Limb (tissue), 2 donors: Measurements from ENCODE around the gene KIF26B.

Source experiments
- DNase-seq, 2 donors: peaks; one replicate each; pipeline ENCODE4 v3.0.0-alpha.2; 2016; ENCODE audit errors: extremely low spot score in 2 of 2

Gene KIF26B

DNA sequence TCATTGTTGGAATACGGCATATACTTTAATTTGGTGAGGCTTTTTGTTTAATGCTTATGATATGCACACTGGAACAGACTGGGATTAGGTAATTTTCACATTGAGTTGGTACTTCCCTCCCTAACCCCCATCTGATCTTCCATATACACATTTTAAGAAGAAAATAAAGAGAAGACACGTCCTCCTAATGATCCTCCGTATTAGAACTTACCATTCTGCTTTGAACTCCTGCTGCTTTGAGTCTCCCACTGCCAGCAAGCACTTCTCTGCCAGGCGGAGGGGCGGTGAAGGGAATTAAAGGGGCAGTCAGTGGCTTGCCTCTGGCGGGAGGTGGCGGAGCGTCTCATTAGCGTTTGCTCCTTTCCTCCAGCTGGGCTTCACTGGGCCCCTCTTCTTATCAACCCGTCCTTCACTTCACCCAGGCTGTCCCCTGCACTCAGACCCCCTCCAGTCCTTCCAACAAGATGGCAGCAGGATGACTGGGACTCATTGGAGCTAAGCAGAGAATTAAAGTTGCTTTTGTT lies 433.4 kb downstream of the KIF26B start:
- no peak for DNase-seq

DNA sequence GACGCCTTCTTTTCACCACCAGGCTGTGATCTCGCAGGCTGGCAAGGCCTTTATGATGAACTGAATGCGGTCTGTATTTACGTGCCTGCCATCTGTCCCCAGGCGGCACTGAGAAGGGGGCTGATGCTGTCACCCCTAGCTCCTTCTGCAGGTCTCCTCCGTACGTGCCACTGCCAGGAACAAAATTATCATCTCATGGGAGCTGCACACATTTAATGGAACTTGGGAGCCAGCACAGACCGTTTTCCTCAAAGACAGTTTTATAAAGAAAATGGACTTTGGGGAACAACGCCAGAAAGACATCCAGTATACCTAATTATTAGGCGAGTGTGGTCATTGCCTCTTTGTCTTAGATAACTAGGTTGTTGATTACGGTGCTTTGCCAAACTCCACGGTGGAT lies 434.5 kb downstream of the KIF26B start:
- no peak for DNase-seq

DNA sequence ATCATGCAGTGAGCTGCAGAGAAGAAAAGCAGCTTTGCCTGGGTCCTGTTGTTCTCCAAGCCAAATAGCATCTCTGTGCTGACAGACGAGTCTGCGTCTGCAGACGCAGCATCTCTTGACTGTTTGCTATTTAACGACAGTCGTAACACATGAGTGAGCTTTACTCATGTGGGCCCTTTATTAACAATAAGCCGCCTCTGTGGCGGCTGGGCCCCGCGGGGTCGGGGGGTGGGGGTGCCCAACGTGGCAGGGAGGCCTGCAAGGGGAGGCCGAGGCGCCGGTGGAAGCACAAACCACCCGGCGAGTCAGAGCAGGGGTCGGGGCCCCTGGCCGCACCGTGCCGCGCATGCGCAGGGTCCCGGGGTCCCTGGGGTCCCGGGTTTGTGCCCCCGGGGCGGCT lies 435.1 kb downstream of the KIF26B start:
- DNase-seq = no peak

DNA sequence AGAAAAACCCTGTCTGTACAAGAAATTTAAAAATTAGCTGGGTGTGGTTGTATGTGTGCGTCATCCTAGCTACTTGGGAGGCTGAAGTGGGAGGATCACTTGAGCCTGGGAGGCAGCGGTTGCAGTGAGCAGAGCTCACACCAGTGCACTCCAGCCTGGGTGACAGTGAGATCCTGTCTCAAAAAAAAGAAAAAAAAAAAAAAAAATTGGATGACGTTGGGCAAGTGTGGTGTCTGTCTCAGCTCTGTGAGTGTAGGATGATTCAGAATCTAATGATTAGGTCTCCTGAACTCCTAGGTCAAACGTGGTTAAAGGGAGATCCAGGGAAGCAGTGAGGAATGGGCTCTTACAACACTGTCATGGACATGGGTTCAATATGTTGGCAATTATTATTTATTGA lies 435.9 kb downstream of the KIF26B start:
- no peak for DNase-seq

DNA sequence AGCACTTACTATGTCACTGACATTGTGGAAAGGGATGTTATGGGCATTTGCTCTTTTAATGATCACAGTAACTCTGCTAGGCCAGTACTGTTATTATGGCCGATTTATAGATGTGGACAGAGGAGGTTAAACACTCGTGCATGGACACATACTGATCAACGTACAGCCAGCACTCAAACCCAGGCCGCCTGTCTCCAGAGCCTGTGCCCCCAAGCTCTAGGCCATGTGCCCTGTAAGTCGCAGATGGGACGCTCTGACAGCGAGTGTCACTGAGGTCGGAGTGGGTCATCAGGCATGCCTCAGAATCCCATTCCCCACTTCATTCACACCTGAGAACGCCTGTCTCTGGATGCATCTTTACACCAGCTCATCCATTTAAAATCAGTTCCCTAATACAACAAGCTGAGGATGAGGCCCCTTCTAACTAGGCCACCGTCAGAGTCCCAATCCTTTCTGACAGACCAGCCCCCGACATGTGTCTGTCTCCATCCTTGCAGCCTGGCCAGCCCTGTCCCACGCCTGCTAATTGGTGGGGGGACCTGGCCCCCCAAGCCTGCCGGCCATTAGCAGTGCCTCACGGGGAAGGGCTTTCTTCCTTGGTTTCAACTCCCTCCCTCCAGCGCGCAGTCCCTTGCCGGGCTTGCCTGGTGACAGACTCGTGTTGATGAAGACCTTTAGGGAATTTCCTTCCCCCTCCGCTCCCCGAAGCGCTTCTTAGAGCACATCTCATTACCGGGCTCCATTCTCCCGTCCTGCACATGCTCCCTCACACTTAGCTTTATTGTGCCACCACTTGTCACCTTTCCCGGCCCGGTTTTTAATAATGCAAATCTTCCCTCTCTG lies 436.8 kb downstream of the KIF26B start:
- DNase-seq = no peak

DNA sequence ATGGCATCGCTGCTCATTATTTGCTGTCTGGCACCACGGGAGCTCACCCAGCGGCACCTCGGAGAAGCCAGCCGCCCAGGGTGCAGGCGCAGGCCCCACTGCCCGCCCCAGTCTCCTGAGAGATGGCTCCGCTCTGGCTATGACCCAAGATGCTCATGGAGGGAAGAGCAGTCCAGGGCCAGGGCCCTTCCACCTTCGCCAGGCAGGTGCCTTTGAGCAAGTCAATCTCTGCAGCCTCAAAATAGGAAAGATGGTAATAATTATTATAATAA lies 437.3 kb downstream of the KIF26B start:
- no peak for DNase-seq

DNA sequence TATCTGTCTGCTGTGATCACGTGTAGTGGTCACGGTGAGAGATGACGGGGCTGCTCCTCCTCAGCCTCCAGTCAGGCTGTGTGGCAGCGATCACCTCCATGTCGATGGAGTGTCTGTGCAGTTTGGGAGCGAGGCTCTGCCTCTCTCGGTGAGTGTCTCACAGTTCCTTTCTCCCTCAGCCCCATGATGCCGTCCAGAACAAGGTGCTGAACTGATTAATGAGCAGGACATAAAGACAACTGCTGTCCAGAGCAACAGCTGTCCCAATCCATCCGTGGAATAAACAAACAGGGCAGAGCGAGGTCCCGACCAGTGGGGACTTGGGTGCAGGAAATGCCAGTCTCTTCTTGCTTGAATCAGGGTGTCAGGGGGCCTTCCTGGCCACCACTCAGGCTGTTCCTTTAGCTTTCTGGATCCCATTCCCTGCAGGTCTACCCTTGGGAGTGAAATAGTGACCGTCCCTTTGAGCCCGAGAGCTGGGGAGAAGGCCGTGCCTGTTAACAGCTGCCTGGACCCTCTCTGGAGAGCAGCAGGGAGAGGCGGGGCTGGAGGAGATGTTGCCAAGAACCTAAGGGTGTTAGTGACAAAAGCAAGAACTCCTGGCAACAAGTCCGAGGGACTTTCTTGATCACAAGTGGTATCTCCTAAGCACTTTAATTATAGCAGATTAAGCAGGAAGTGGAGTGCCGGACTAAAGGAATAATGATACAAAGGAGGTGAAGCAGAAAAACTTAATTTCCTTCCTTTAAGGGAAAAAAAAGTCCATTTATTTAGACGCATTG lies 443.9 kb downstream of the KIF26B start:
- DNase-seq = no peak

DNA sequence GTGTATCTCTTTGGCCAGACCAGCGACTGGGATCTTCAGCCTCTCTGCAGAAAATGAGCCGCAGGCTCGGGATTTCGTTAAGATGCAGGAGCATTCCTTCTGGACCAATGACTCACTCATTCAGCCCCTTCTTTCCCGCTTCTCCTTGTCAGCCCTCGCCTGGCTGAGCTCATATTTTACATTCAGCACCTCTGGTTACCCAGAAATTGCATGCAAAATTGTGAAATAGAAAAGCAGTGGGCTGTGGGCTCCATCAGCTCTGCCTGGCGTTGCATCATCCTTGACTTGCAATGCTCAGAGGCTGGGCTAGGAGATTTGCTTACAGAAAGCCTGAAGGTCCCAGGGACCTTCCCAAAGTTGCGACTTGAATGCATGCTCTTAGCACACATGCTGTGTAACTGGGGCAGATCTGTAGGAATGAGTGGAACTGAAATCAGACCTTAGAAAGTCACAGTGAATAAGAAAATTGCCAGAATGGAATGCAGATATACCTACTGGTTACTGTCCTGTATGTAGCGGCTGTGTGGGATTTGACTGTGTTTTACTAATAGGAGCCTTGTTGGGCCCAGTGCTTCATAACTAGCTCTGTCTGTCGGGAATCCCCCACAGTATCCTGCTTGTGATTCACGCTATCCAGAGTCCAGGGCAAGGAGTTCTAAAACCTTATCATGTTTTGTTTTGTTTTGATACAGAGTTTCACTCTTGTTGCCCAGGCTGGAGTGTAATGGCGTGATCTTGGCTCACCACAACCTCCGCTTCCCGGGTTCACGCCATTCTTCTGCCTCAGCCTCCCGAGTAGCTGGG lies 444.8 kb downstream of the KIF26B start:
- no peak for DNase-seq

DNA sequence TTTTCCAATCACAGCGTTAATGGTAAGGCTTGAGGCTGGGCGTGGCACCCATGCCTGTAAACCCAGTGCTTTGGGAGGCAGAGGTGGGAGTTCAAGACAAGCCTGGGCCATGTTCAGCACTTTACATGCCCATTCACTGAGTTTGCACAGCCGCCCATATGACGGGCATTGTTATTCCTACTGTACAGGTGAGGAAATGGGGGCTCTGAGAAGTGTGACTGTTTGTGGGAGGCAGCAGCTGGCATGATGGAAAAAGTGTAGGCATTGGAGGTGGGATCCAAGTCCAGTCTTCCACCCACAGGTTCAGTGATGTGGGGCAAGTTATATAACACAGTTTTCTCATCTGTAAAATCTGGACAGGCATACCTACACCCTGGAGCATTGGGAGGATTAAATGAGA lies 445.9 kb downstream of the KIF26B start:
- DNase-seq = no peak

DNA sequence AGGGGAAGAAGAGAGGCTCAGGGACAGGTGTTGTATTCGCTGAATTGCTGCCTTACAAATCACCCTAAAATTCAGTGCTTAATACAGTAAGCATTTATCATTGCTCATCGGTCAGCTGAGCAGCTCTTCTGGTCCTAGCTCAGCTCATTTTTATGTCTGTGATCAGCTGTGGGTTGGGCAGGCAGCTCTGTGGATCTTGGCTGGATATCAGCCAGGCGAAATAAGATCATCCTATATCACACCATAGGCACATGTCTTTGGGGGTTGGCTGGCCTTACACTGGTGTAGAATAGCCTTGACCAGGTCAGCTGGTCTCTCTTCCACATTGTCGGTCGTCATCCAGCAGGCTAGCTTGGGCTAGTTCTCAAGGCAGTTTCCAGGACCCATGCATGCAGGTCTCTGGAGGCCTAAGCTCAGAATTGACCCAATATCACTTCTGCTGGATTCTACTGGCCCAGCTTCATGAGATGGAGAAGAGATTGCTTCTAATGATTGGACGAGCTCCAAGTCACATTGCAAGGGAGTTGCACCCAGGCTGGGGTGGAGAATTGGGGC lies 448.6 kb downstream of the KIF26B start:
- DNase-seq = no peak

DNA sequence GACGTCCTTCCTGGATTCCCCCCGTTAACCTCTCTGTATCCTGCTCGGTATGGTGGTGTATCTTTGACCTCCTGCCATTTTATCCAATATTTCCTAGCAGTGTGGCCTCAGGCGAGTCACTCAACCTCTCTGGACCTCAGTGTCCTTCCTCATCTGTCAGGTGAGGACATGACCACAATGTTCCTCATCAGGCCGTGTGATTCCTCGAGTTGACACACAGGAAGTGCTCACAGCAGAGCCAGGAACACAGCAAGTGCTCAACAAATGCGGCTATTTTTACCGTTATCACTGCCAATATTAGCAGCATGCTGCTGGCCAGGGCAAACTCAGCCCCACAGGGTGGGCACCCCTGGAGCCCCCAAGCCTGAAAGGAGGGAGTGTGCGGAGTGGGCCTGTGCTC lies 450.2 kb downstream of the KIF26B start:
- no peak for DNase-seq

DNA sequence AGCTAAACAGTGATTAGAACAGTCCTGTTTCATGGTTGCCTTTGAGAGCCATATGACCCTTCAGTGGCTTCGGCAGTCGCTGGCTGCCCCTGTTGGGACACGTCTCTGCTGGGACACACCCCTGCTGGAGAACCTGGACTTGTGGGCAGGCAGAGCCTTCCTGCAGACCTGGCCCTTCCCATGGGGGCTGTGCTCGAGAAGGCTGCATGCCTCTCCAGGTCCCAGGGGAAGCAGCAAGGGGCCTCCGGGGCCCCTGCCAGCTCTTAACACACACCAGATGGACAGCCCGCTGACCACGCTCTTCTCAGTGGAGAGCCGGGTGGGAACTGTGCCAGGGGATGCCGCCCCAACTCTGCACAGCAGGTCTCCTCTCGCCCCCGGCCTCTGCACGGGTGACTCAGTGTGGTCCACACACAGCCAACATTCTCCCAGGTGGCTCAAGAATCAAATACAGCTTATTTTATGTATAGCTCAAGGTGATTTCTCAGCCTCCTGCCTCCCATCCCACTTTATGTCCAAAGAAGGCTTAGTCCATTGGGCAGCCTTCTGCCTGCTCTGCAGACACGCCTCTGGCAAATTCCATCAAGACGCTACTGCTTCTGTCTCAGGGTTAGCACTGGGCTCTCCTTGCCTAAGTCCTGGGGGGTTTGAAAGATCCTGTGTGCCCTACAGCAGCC lies 450.8 kb downstream of the KIF26B start:
- no peak for DNase-seq

DNA sequence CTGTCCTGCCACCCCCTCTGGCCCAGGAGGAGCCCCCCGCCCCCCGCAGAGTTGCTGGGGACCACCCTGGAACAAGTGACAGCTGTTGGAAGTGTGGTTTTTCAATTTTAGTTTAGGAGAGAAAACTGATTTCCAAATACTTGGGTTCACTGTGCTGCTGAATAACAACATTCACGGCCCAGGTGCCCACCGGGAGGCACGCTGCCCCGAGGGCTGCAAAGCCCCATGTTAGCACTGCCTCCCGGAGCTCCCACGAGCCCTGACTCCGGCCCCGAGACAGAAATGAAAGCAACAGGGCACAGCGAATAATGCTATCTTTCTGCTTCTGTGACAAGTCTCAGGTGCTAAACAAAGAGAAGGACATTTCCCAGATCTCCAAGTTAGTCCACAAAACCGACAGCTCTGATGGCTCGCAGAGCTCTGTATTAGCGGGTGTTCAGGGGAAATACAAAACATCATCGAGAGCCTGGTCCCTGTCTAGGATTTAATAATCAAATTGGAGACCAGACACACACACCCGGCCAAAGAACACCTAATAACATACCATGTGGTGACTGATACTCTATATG lies 451.5 kb downstream of the KIF26B start:
- no peak for DNase-seq

DNA sequence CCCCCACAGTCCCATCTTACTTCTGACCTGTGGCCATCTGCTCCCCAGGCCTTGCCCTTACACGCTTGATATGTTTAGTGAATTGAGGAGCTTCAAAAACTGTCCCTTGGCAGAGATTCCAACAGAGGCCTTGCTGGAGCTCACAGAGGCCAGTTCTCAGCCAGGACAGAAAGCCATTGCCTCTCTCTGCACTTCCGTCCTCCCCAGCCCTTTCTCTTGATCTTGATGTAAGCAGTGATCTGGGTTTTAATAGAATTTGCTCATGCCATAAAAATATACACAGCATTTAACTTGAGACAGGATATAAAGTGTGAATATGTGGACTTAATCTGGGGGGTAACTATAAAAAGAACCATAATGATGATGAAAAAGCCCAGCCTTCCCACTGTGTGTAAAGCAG lies 453.5 kb downstream of the KIF26B start:
- no peak for DNase-seq

DNA sequence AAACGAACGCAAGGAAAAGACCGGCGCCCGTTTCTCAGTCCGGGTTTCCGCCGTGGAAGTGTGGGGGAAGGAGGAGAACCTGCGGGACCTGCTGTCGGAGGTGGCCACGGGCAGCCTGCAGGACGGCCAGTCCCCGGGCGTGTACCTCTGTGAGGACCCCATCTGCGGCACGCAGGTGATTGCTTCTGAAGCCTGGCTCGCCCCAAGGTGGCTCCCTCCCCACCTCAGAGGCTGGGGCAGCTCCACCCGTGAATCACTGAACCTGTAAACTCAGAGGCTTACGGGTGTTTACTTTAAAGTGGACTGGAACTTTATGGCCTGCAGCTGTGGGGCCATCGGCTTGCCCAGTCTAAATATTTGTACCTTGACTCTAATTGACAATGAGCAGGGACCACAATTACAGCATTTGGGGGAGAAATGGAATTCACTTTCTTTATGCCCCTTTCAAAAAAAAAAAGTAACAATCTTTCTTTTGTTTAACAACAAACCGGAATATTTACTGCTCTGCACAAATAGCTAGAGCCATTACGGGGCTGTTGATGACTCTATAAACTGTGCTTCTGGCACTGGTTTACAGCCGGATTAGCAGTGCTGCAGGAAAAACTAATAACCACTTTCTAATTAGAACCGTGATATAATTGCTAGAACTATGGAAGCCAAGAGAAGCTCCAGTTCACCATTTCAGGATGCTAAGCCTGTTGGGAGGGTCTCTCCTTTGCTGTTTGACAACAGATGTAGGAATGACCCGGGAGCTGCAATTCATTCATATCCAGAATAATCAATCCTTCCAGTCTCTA lies 454.8 kb downstream of the KIF26B start:
- DNase-seq = no peak

DNA sequence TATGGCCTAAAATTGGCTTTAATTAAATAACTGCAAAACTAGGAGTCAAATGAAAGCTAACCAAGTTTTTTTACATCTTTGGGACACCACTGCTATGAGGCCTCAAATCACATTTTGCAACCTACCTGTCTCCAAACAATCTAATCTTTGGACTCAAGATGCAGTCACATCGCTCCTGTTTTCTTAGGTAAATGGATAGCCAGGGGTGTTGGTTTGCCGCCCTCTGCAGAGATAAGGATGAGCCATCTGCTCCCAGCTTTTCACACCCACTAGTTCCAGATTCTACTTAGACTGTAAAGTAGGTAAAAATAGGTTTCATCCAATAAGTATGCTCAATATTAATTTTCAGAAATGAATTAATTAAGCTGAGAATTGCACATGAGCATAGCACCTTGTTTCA lies 456.5 kb downstream of the KIF26B start:
- DNase-seq = no peak

DNA sequence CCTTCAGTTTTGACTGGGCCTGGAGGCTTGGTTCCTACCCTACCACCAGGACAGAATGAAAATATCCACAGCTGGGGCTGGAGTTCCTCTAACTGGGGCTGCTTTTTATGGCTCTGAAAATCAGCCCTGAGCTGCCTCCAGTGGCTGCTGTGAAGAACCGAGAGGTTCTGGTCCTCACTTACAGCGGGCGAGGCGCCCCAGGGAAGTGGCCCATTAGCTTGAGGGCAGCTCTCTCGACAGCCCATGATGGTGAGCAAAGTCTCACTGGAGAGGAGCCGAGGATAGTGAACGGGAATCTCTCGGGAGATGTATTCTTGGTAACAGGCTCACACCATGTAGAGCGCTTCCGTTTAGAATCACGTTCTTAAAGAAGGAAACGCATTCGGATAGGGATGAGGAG lies 459.7 kb downstream of the KIF26B start:
- no peak for DNase-seq

DNA sequence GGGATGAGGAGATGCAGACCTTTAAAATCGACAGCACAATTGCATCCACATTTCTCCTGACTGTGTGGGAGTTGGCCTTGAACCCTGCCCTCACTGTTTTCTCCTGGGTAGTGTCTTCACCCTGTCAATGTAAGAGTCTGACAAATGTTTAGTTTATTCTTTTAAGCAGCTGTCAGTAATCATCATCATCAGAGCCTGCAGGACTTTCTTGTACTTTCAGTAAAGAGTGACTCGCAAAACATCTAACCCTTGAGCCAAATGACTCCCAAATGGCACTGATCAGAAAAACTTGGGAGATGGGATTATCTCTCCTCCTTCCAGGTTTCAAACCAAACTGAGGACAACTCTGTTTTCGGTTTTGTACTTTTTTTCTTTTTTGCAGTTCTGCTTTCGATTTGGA lies 460.2 kb downstream of the KIF26B start:
- DNase-seq = no peak

DNA sequence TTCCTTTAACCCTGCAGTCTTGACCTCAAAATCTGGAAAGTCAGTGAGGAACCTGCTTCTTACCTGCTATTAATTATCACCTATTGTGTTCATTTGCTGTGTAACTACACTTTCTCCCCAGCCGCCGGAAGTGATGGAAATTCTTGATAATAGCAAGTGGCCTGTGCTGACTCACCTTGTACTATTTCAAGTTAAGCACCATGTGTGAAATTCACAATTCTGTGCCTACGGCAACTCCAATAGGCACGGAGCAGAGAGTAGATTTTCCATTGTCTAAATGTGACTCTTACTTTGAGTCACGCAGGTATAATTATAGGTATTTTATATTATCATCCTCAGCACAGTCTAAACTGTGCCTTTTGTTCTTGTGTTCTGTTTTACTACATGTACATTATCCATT lies 466.8 kb downstream of the KIF26B start:
- DNase-seq = no peak
